Activated CD4-positive, alpha-beta T cell treated with anti-CD3 and anti-CD28 coated beads, Interleukin-10, Interleukin-2, amounts not matched to agents 100 ng/mL and 50 ng/mL, durations not matched to agents 16 hours and 8 hours (primary cell): Measurements from ENCODE around the gene MMADHC.

Source experiments
- DNase-seq: peaks from one replicate; pipeline ENCODE4 v3.0.0-alpha.2; 2020

MMADHC gene

DNA sequence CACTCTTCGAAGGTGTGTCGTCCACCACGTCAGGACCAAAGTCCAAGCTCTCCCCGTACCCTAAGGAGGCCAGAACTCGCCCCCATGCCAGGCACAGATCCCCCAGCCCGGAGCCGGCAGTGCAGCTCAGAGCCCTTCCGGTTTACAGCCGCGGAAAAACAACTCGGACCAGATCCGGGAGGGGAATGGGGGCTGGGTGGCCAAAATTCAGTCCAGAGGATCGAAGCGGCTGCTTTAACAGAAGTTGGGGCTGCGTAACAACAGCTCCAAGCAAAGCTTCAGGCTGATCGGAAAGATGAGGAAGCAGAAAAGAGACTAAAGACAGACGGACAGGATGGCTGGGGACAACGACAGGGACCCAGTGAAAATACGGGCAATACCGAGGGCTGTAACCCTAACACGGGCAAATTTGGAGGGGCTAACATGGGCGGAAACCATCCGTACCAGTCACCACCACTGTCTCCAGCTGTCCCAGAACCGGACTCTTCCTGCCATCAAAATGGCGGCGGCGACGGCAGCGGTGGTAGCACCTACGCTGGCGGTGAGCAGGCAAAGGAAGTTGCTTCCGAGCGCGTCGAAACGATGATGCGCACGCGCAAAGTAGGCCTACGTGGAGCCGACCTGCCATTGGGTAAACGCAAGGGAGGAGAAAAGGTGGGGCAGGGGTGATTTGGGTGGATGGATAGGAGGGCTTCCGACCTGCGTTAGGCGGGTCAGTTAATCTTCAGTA lies at the start of gene MMADHC:
TSS of gene MMADHC (minus strand) at position 556 of the 730 bp plus-strand sequence. CDS start 678 bp downstream, outside the sequence.
- peak; percentile 97 for DNase-seq

- no peak for DNase-seq
These were observed 46.5 kb upstream of the MMADHC start for GRCh38 chr2:149634103-149634502.

DNA sequence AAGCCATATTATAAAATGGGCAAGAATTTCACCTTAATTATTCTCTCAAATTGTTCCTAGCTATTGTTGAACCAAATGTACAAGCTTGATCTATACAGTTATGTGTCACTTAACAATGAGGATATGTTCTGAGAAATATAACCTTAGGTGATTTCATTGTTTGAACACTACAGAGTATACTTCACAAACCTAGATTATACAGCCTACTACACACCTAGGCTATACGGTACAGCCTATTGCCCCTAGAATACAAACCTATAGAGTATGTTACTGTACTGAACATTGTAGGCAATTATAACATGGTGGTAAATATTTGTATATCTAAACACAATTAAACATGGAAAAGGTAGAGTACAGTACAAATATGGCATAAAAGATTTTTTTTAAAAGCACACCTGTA lies 42.9 kb upstream of the MMADHC start:
- no peak for DNase-seq

DNA sequence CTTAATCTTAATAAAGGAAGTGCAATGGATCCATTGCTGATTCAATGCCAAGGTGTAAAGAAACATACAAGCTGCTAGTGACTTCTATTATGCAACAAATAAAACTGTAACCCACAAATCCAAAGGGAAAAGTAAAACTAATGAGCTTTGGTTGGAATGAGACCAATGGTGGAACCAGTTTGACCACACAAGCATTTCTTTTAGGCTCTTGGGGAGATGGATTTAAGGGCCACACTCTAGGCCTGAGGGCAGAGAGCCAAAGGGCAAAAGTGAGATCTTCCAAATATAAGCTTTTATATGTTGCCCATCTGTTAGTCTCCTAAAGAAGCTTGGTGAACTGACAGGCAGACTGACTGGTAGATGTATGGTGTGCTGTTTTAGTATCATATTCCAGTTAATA lies 41.5 kb upstream of the MMADHC start:
- DNase-seq = no peak

DNA sequence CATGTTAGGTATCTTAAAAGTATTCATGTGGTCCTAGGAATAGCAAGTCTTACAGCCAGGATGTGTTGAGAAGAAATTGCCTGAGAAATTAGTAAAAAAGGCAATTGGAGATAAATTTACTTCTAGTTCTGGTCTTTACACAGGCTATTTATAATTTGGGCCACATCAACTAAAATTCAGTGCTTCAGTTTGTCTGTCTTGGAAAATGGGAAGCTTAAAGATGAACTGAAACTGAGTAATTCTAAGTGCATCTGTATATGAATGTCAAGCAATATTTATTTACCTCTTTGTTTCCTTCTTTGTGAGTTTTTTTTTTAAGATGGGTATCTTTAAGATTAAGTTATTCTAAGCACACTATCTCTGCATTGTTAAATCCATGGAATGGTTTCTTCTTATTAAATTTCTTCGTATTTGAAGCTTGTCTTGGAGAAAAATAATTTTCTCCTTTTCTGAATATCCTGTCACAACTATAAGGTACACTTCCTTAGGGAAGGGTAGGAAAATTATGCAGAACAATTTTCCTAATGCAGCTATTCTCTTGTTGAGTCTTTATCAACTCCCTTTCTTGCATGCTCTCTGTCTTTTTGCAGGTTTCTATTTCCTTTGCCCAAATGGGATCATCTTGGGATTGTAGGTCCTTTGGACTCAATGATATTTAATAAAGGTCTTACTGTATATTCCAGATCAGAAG lies 39.7 kb upstream of the MMADHC start:
- DNase-seq = no peak

DNA sequence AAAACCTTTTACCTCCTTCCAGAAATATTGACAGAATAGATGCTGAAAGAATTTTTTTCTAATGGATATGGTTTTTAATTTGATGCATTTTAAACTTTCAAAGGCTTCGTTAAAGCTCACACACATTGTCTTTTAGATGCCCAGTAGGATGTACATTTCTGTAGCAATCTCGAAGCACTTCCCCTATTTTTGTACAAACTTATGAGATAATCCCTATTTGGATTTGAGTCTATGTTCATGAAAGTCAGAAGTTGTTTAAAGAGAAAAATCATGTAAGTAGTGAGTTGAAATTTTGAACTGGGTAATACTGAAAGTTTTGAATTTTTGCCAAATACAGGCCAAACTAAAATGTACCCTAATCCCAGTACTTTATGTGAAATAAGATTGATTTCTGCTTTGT lies 38.1 kb upstream of the MMADHC start:
- DNase-seq = no peak

GRCh38 chr2:149625271-149625670 lies 37.7 kb upstream of the MMADHC start:
- DNase-seq = no peak

GRCh38 chr2:149622343-149622742 lies 34.8 kb upstream of the MMADHC start:
- no peak for DNase-seq

DNA sequence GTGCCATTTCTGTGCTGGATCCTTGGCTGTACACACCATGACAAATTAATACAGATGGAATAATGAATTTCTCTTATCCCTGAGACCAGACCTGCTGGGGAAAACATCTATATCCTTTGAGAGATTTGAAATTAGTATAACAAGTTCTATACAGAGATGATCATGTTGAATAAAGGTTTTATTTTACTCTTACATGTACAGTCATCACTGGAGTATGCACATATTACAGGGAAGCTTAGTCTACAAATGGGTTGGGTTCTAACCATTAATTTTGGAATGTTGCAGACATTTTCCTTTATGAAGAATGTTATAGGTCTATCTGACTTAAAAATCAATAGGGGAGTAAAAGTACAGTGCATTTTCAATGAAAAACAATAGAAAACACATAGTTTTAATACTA lies 29.9 kb upstream of the MMADHC start:
- DNase-seq = no peak

GRCh38 chr2:149616681-149617456 lies 29.3 kb upstream of the MMADHC start:
- no peak for DNase-seq

DNA sequence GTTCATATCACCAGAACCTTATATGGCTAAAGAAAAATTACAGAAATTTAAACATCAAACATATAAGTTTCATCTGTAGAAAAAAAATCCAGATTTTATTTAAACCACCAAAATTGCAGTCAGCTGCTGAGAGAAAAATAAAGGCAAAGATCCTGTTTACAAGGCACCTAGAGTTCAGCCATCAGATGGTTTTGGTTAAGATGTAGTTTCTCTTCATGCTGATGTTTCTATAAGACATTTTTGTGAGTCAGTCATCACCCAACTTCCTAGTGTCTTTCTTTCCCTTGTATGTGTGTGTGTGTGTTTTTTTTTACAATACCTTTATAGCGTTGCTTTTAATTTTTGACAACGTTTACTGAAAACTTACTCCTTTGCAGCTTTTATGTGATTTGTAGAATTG lies 26.1 kb upstream of the MMADHC start:
- no peak for DNase-seq

- no peak for DNase-seq
These were observed 24.5 kb upstream of the MMADHC start for GRCh38 chr2:149612122-149612521.

- no peak for DNase-seq
These were observed 23.7 kb upstream of the MMADHC start for GRCh38 chr2:149611100-149611820.

GRCh38 chr2:149606251-149606811 lies 18.8 kb upstream of the MMADHC start:
- DNase-seq = no peak

GRCh38 chr2:149603248-149603647 lies 15.7 kb upstream of the MMADHC start:
- no peak for DNase-seq

GRCh38 chr2:149601141-149601796 lies 13.7 kb upstream of the MMADHC start:
- DNase-seq = no peak

DNA sequence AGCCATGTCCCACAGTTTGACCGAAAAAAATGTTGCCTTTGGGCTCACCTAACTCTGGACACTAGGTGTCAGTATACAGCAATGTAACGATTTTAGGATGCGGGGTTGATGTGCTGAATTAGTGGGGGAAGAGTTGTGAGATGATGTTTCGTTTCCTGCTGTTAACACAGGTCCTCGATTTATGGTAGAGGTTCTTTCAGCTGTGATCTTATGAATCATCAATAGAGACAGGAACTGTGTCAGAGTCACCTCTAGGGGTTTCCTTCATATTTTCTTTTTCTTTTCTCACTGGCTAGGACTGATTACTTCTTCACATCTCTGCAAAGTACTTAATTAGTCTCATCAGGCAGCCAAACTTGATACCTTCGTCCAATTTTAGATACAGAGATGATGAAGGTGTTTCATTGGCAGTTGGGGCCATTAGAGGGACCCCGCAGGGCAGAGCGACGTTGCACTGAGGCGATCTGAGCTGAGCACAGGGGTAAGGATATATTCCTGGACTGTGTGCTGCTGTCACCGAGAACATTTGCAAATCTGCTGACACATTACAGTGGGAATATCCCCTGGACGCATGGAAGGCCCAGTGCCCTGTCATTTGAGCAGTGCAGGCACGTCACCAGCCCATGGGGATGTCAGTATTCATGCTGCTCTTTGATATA lies 10.2 kb upstream of the MMADHC start:
- peak; percentile 86 for DNase-seq

GRCh38 chr2:149597050-149597667 lies 9.6 kb upstream of the MMADHC start:
- DNase-seq = no peak

DNA sequence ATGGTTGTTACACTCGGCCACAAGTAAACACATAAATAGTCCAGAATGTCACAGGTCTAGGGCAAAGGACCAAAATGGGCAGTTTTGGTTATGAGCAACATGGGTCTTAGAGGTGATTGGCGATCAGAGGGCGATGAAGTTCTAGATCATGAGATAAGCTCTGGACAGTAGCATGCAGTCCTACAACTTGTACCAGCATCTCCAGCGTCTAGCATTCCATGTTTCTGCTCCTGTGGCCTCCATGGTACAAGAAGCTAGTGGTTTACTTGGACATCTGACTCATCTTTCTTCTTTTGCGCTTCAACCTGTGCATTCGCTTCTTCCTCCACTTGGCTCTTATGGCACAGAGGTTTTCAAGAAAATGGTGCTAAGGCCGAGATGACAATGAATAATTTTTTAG lies 8.9 kb upstream of the MMADHC start:
- no peak for DNase-seq

DNA sequence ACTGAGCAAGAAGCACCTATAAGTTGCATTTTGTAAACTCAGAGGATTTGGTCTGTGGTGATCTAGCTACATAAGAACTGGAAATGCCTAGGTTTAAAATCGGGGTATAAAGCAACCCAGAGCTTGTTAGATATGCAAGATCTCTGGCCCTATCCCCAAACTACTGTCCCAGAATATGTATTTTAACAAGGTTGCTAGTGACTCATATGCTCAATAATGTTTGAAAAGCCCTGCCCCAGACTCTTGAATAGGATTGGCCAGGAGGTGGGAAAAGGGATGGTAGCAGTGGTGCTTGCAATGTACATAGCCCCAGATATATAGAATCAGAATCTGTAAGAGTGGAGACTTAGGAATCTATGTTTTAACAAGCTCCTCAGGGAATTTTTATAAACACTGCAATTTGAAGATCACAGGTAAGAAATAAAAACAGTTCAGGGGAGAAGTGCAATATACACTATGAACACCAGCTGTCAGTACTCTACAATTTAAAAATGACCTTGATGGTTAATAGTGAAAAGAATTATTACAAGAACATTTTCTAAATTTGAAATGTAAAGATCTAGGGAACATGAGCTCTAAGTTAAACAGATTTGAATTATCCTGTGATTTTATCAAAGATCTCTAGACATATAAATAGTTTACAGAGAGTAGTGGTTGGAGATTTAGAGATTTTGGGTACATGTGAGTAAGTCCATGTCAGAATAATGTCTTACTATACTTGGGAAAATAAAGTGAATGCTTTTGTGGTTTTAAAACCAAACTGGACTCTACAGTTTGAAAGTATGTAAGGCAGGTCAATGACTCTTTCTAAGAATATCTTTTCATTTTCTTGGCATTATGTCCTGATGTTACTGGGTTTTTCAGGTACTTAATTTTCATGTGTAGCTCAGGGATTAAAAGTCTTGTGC lies 7.7 kb upstream of the MMADHC start:
- DNase-seq = no peak
